Spleen (tissue), 11 donors: ENCODE measurements around the gene CD300C. TPM values are rescaled to one million over a fixed set of nuclear protein-coding genes. Genes with fewer than 3 reads are reported as not detected.

Experiments
- DNase-seq: peaks from one replicate; pipeline ENCODE4 v3.0.0-alpha.2; 2020
- H3K27ac ChIP-seq, 8 donors: fragments of 200-600 bp; sonication (generic) in 7 of 8; 1 replicate in 4 of 8; 2 replicates in 4 of 8; pipeline versions ENCODE4 v1.5.0 to v1.8.0; 2016 to 2021; ENCODE audit warnings: inconsistent platforms in 4 of 8, mild to moderate bottlenecking in 4 of 8, moderate library complexity in 1 of 8
- H3K27me3 ChIP-seq, 7 donors: fragments of 200-600 bp; sonication (generic) in 6 of 7; replicated peaks in 1 of 7; 1 replicate in 4 of 7; 2 replicates in 3 of 7; pipeline versions ENCODE4 v1.5.0 to v1.8.0; 2016 to 2021; ENCODE audit warnings: inconsistent platforms in 3 of 7, mild to moderate bottlenecking in 1 of 7
- H3K36me3 ChIP-seq, 6 donors: fragments of 200-600 bp; sonication (generic) in 5 of 6; 1 replicate in 4 of 6; 2 replicates in 2 of 6; pipeline versions ENCODE4 v1.5.0 to v1.8.0; 2016 to 2021; ENCODE audit warnings: inconsistent platforms in 2 of 6
- H3K4me1 ChIP-seq, 6 donors: fragments of 200-600 bp; sonication (generic) in 5 of 6; 1 replicate in 3 of 6; 2 replicates in 3 of 6; pipeline versions ENCODE4 v1.5.0 to v1.8.0; 2016 to 2021; ENCODE audit warnings: inconsistent platforms in 3 of 6
- H3K4me3 ChIP-seq, 8 donors: fragments of 200-600 bp; sonication (generic) in 7 of 8; 1 replicate in 4 of 8; 2 replicates in 4 of 8; pipeline versions ENCODE4 v1.5.0 to v1.8.0; 2016 to 2021; ENCODE audit warnings: inconsistent platforms in 4 of 8, mild to moderate bottlenecking in 4 of 8, moderate library complexity in 2 of 8
- H3K9me3 ChIP-seq, 8 donors: fragments of 200-600 bp; sonication (generic) in 7 of 8; 1 replicate in 4 of 8; 2 replicates in 4 of 8; pipeline versions ENCODE4 v1.5.0 to v1.8.0; 2016 to 2021; ENCODE audit warnings: inconsistent platforms in 4 of 8
- POLR2A ChIP-seq, 3 donors: fragments of 450-650 bp; IDR thresholded peaks; one replicate each; pipeline ENCODE4 v1.5.1; 2017; ENCODE audit warnings: antibody characterized with exemption in 3 of 3, mild to moderate bottlenecking in 1 of 3
- POLR2AphosphoS5 ChIP-seq, 3 donors: sonication (generic); formaldehyde crosslinking; IDR thresholded peaks; one replicate each; pipeline ENCODE4 v1.5.1; 2017; ENCODE audit warnings: antibody characterized with exemption in 3 of 3
- WGBS, 5 donors: extraction: QIAGEN DNeasy Blood & Tissue Kit in 3 of 5; methylation state at CpG; one replicate each; pipeline versions ENCODE4 v1.1.5 to v1.1.7; 2013 to 2018; 5-methylcytosine and 5-hydroxymethylcytosine counted together
- intact Hi-C: fragments of 100-400 bp; cut with DNase I; formaldehyde crosslinking; loops from one replicate; pipeline ENCODE4 v1.15.0; 2023; ENCODE audit warnings: low total_unique reads
- polyA plus RNA-seq, 3 donors: library from polyadenylated mRNA; stranded (reverse); fragments of 200-250 nt; gene quantifications; one replicate each; pipeline ENCODE4 v1.2.1, GENCODE V29; 2013
- total RNA-seq, 7 donors: library from RNA; depleted of rRNA in 3 of 7; stranded (reverse); fragments of >200 nt in 3 of 7; fragmentation: NEBNext Ultra II Directional in 4 of 7; extraction: Animal tissue kit (Norgen Biotek cat#: 25700) in 4 of 7; gene quantifications; one replicate each; pipeline versions ENCODE4 v1.1.0 to v1.2.1, GENCODE V29; 2016 to 2021
- TF ChIP-seq, protein P1 (sequence below), 11 experiments: fragments of 200-600 bp in 7 of 11; fragments of 450-650 bp in 4 of 11; sonication (generic) in 4 of 11; IDR thresholded peaks in 8 of 11; conservative IDR thresholded peaks in 3 of 11; 1 replicate in 7 of 11; 2 replicates in 4 of 11; pipeline versions ENCODE4 v1.4.0 to v1.8.0; 2016 to 2021; ENCODE audit warnings: antibody characterized with exemption in 11 of 11, inconsistent platforms in 4 of 11, mild to moderate bottlenecking in 1 of 11
- donor health status: healthy with polysubstance abuse.
- donor health status: DM: no; HTN: no; CAD: no; lungs with moderate emphysema.
- donor health status: DM: no; HTN: no; CAD: no.
- donor health status: Bipolar disorder and iron deficiency.
- donor health status: healthy.
- donor health status: DM: no; HTN: no; CAD: no.
- donor health status: DM: yes; HTN: yes; CAD: no.

CD300C gene
- total and polyA plus RNA-seq, 10 donors: 0.96 to 10.3 (median 5.0) TPM

- no peak overlapping the region for H3K27ac ChIP-seq
- WGBS, 5 donors: 85 to 90% (median 86%) methylated on average over 3 of the region's 3 CpGs
- no peaks in the 10 kb centered on the region for H3K9me3 ChIP-seq
- H3K36me3 ChIP-seq: no peaks in the 10 kb centered on the region
- DNase-seq: no peak
- peaks cover 0 to 4% (median 0%) of the 10 kb centered on the region in 6 donors for H3K4me1 ChIP-seq
- H3K4me3 ChIP-seq: no peak overlapping the region
- H3K27me3 ChIP-seq: peaks cover 0 to 5% (median 0%) of the 10 kb centered on the region in 7 donors
- intact Hi-C loops: loop anchor here (10.0 kb wide), 1 partner anchor 125 kb away; no protein-coding TSS in a partner anchor
- TF ChIP-seq POLR2AphosphoS5 (IDR thresholded peaks at IDR 0.05) (no peak), POLR2A (IDR thresholded peaks at IDR 0.05) (no peak)
- TF ChIP-seq, protein P1, sequence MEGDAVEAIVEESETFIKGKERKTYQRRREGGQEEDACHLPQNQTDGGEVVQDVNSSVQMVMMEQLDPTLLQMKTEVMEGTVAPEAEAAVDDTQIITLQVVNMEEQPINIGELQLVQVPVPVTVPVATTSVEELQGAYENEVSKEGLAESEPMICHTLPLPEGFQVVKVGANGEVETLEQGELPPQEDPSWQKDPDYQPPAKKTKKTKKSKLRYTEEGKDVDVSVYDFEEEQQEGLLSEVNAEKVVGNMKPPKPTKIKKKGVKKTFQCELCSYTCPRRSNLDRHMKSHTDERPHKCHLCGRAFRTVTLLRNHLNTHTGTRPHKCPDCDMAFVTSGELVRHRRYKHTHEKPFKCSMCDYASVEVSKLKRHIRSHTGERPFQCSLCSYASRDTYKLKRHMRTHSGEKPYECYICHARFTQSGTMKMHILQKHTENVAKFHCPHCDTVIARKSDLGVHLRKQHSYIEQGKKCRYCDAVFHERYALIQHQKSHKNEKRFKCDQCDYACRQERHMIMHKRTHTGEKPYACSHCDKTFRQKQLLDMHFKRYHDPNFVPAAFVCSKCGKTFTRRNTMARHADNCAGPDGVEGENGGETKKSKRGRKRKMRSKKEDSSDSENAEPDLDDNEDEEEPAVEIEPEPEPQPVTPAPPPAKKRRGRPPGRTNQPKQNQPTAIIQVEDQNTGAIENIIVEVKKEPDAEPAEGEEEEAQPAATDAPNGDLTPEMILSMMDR (IDR thresholded peaks at IDR 0.05 in 8 of 11, conservative IDR thresholded peaks at IDR 0.05 in 3 of 11): no peak
Measured at GRCh38 chr17:74499992-74500391, 45.9 kb downstream of the CD300C start.

DNA sequence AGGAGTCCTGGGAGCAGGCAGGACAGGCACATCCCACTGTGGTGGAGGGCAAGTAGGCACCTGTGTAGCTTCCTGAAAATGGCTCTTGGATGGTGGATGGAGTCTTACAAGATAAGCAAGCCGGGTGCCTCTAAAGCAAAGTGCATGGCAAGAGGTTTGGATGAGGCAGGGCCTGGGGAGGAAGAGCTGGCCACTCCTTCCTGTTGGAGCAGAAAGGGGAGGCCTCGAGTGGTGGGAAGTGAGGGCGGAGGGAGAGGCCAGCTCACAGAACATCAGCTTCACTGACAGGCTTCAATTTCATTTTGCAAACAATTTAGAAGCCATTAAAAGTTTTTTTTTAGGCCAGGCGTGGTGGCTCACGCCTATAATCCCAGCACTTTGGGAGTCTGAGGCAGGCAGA lies 48.4 kb downstream of the CD300C start:
- H3K4me1 ChIP-seq: peaks cover 0 to 16% (median 4%) of the 10 kb centered on the region in 6 donors
- H3K4me3 ChIP-seq: no peak overlapping the region
- H3K27me3 ChIP-seq: peaks cover 0 to 5% (median 0%) of the 10 kb centered on the region in 7 donors
- TF ChIP-seq, protein P1 (IDR thresholded peaks at IDR 0.05 in 8 of 11, conservative IDR thresholded peaks at IDR 0.05 in 3 of 11): no peak
- TF ChIP-seq POLR2A (IDR thresholded peaks at IDR 0.05) (no peak), POLR2AphosphoS5 (IDR thresholded peaks at IDR 0.05) (no peak)
- H3K9me3 ChIP-seq: no peaks in the 10 kb centered on the region
- 53 to 69% (median 59%) methylated on average over 5 of the region's 5 CpGs for WGBS, 5 donors
- DNase-seq: no peak
- no peaks in the 10 kb centered on the region for H3K36me3 ChIP-seq
- intact Hi-C loops: loop anchor here (10.0 kb wide), 1 partner anchor 123 kb away; no protein-coding TSS in a partner anchor
- H3K27ac ChIP-seq: no peak overlapping the region

GRCh38 chr17:74493331-74493833 lies 52.5 kb downstream of the CD300C start:
- no peaks in the 10 kb centered on the region for H3K9me3 ChIP-seq
- H3K4me1 ChIP-seq: peaks cover 0 to 30% (median 4%) of the 10 kb centered on the region in 6 donors
- WGBS, 5 donors: 38 to 48% (median 43%) methylated on average over 11 of the region's 11 CpGs
- peaks cover 0 to 3% (median 0%) of the 10 kb centered on the region in 6 donors for H3K36me3 ChIP-seq
- intact Hi-C loops: loop anchor here (10.0 kb wide), 1 partner anchor 119 kb away; no protein-coding TSS in a partner anchor
- no peak overlapping the region for H3K4me3 ChIP-seq
- peak; percentile 87 for DNase-seq
- TF ChIP-seq, protein P1 (IDR thresholded peaks at IDR 0.05 in 8 of 11, conservative IDR thresholded peaks at IDR 0.05 in 3 of 11): peak; percentile 83 to 98 (median 93)
- TF ChIP-seq POLR2A (IDR thresholded peaks at IDR 0.05) (no peak), POLR2AphosphoS5 (IDR thresholded peaks at IDR 0.05) (peak in 1 of 3 donors; percentile 43)
- peaks cover 0 to 5% (median 0%) of the 10 kb centered on the region in 7 donors for H3K27me3 ChIP-seq
- peak overlapping the region in 1 of 8 donors; percentile 11 for H3K27ac ChIP-seq

- H3K9me3 ChIP-seq: no peaks in the 10 kb centered on the region
- no peak overlapping the region for H3K4me3 ChIP-seq
- H3K36me3 ChIP-seq: peaks cover 0 to 19% (median 0%) of the 10 kb centered on the region in 6 donors
- no peaks in the 10 kb centered on the region for H3K27me3 ChIP-seq
- intact Hi-C loops: loop anchor here (10.0 kb wide), 1 partner anchor 117 kb away; no protein-coding TSS in a partner anchor
- DNase-seq: no peak
- TF ChIP-seq POLR2A (IDR thresholded peaks at IDR 0.05) (no peak), POLR2AphosphoS5 (IDR thresholded peaks at IDR 0.05) (peak in 1 of 3 donors; percentile 39)
- H3K27ac ChIP-seq: peak overlapping the region in 3 of 8 donors; percentile 30 to 57 (median 37)
- peaks cover 0 to 26% (median 4%) of the 10 kb centered on the region in 6 donors for H3K4me1 ChIP-seq
- 77 to 84% (median 81%) methylated on average over 7 of the region's 7 CpGs for WGBS, 5 donors
Measured at GRCh38 chr17:74491626-74492025, 54.3 kb downstream of the CD300C start.

Other genes starting within 250 kb of the CD300C start
- gene KIF19, start 219.9 kb downstream of the CD300C start, total RNA-seq: 10 to 100 TPM; 15.9 to 48.2 (median 24.1) TPM
- gene KIF19, start 219.9 kb downstream of the CD300C start, polyA plus RNA-seq: 10 to 100 TPM in 2 of 3 donors, 1 to 10 TPM in 1; 5.7 to 22.8 (median 13.3) TPM
- gene BTBD17, start 184.2 kb downstream of the CD300C start, total RNA-seq: under 1 TPM in 1 of 7 donors, not detected in 6; 0.51 TPM
- gene BTBD17, start 184.2 kb downstream of the CD300C start, polyA plus RNA-seq: under 1 TPM in 1 of 3 donors, not detected in 2; 0.06 TPM
- gene GPR142, start 178.6 kb downstream of the CD300C start, total RNA-seq: 1 to 10 TPM in 6 of 7 donors, under 1 TPM in 1; 0.85 to 3.1 (median 2.2) TPM
- under 1 TPM; 0.09 to 0.93 (median 0.18) TPM for gene GPR142, start 178.6 kb downstream of the CD300C start, polyA plus RNA-seq
- gene GPRC5C, start 114.0 kb downstream of the CD300C start, total RNA-seq: 10 to 100 TPM; 24.1 to 70.0 (median 36.6) TPM
- 10 to 100 TPM; 11.0 to 19.7 (median 18.9) TPM for gene GPRC5C, start 114.0 kb downstream of the CD300C start, polyA plus RNA-seq
- 100 to 1,000 TPM in 6 of 7 donors, 10 to 100 TPM in 1; 95.6 to 142 (median 111) TPM for gene CD300A, start 79.5 kb downstream of the CD300C start, total RNA-seq
- gene CD300A, start 79.5 kb downstream of the CD300C start, polyA plus RNA-seq: 10 to 100 TPM; 34.2 to 93.3 (median 76.1) TPM
- gene CD300LB, start 14.6 kb downstream of the CD300C start, total RNA-seq: 1 to 10 TPM; 1.2 to 5.6 (median 3.0) TPM
- 1 to 10 TPM in 2 of 3 donors, under 1 TPM in 1; 0.47 to 2.0 (median 1.0) TPM for gene CD300LB, start 14.6 kb downstream of the CD300C start, polyA plus RNA-seq
- gene CD300H, start 21.4 kb upstream of the CD300C start, total RNA-seq: 10 to 100 TPM in 1 of 7 donors, 1 to 10 TPM in 4, not detected in 2; 1.8 to 20.0 (median 3.7) TPM
- gene CD300H, start 21.4 kb upstream of the CD300C start, polyA plus RNA-seq: 1 to 10 TPM; 1.5 to 4.8 (median 4.1) TPM
- 1 to 10 TPM in 1 of 7 donors, not detected in 6; 1.4 TPM for gene CD300LD, start 46.2 kb upstream of the CD300C start, total RNA-seq
- under 1 TPM in 1 of 3 donors, not detected in 2; 0.06 TPM for gene CD300LD, start 46.2 kb upstream of the CD300C start, polyA plus RNA-seq
- 10 to 100 TPM in 3 of 7 donors, 1 to 10 TPM in 4; 1.7 to 20.3 (median 6.4) TPM for gene CD300E, start 77.6 kb upstream of the CD300C start, total RNA-seq
- gene CD300E, start 77.6 kb upstream of the CD300C start, polyA plus RNA-seq: 1 to 10 TPM in 2 of 3 donors, under 1 TPM in 1; 0.99 to 5.3 (median 3.0) TPM
- 10 to 100 TPM; 29.5 to 45.8 (median 33.0) TPM for gene CD300LF, start 166.8 kb upstream of the CD300C start, total RNA-seq
- 10 to 100 TPM; 13.1 to 30.6 (median 23.9) TPM for gene CD300LF, start 166.8 kb upstream of the CD300C start, polyA plus RNA-seq
- 10 to 100 TPM; 17.4 to 29.2 (median 24.3) TPM for gene RAB37, start 191.1 kb upstream of the CD300C start, total RNA-seq
- 10 to 100 TPM; 16.6 to 37.6 (median 19.8) TPM for gene RAB37, start 191.1 kb upstream of the CD300C start, polyA plus RNA-seq
- gene NHERF1, start 202.5 kb upstream of the CD300C start, total RNA-seq: 10 to 100 TPM; 41.9 to 85.6 (median 53.9) TPM
- gene NHERF1, start 202.5 kb upstream of the CD300C start, polyA plus RNA-seq: 10 to 100 TPM; 28.7 to 51.8 (median 37.2) TPM
- 10 to 100 TPM; 25.6 to 48.4 (median 41.5) TPM for gene NAT9, start 230.2 kb upstream of the CD300C start, total RNA-seq
- gene NAT9, start 230.2 kb upstream of the CD300C start, polyA plus RNA-seq: 10 to 100 TPM; 30.4 to 37.4 (median 33.2) TPM